SK-N-MC (cell line): ENCODE measurements around the gene GNAI3.

Experiments used
- EZH2 ChIP-seq: fragments of 200-600 bp; sonication (generic); IDR thresholded peaks from one replicate; pipeline ENCODE4 v1.6.1; 2017; ENCODE audit warnings: antibody characterized with exemption
- FOXP2 ChIP-seq: optimal IDR thresholded peaks from 2 replicates; pipeline ENCODE3; 2011; ENCODE audit warnings: mild to moderate bottlenecking, moderate library complexity; ENCODE audit not compliant: insufficient read depth; ENCODE audit errors: extremely low read length, control extremely low read depth
- POLR2AphosphoS5 ChIP-seq: IDR thresholded peaks from 2 replicates; pipeline ENCODE4 v1.6.1; 2012; ENCODE audit warnings: mild to moderate bottlenecking, low read depth, low read length, borderline replicate concordance

GRCh38 chr1:109537450-109538178, 10.8 kb upstream of the GNAI3 start:
- TF ChIP-seq EZH2 (no peak), POLR2AphosphoS5 (no peak), FOXP2 (no peak)
